T-helper 2 cell treated with Interferon-gamma antibody and Interleukin-4, amounts not matched to agents 100 ng/mL and 5 ng/mL, for 36 hours (primary cell): ENCODE measurements around the gene AUTS2. TPM values are rescaled to one million over a fixed set of nuclear protein-coding genes. Genes with fewer than 3 reads are reported as not detected.

Experiments used
- intact Hi-C: fragments of 100-400 bp; cut with micrococcal nuclease; formaldehyde crosslinking; loops from one replicate; pipeline ENCODE4 v1.15.1; 2023
- total RNA-seq: library from RNA; stranded (reverse); gene quantifications from 2 replicates; pipeline ENCODE4 v1.2.3, GENCODE V29; 2022

The AUTS2 gene
- total RNA-seq, 1 donor from 2014 or later, result 3.3 TPM

- intact Hi-C loops, result no loop called here
Observed at GRCh38 chr7:70436790-70437350, 838.6 kb downstream of the AUTS2 start.

- intact Hi-C loops, result no loop called here
Observed at GRCh38 chr7:70439651-70440050, 841.4 kb downstream of the AUTS2 start.

GRCh38 chr7:70446448-70447143 is 848.3 kb downstream of the AUTS2 start:
- intact Hi-C loops, result no loop called here

GRCh38 chr7:70448312-70448906 is 850.1 kb downstream of the AUTS2 start:
- intact Hi-C loops, result no loop called here

GRCh38 chr7:70450731-70451130 is 852.5 kb downstream of the AUTS2 start:
- intact Hi-C loops, result no loop called here

- intact Hi-C loops, result no loop called here
Observed at GRCh38 chr7:70455925-70456324, 857.6 kb downstream of the AUTS2 start.

GRCh38 chr7:70456719-70457118 is 858.4 kb downstream of the AUTS2 start:
- intact Hi-C loops, result no loop called here

GRCh38 chr7:70457482-70457881 is 859.2 kb downstream of the AUTS2 start:
- intact Hi-C loops, result no loop called here

- intact Hi-C loops, result no loop called here
Observed at GRCh38 chr7:70457883-70458680, 859.8 kb downstream of the AUTS2 start.

- intact Hi-C loops, result no loop called here
Observed at GRCh38 chr7:70458745-70459144, 860.5 kb downstream of the AUTS2 start.

GRCh38 chr7:70459546-70459945 is 861.3 kb downstream of the AUTS2 start:
- intact Hi-C loops, result no loop called here

GRCh38 chr7:70460071-70460470 is 861.8 kb downstream of the AUTS2 start:
- intact Hi-C loops, result no loop called here

- intact Hi-C loops, result no loop called here
Observed at GRCh38 chr7:70460562-70460961, 862.3 kb downstream of the AUTS2 start.

- intact Hi-C loops, result no loop called here
Observed at GRCh38 chr7:70463352-70463938, 865.2 kb downstream of the AUTS2 start.

- intact Hi-C loops, result no loop called here
Observed at GRCh38 chr7:70466725-70467364, 868.6 kb downstream of the AUTS2 start.

- intact Hi-C loops, result no loop called here
Observed at GRCh38 chr7:70470746-70471145, 872.5 kb downstream of the AUTS2 start.

GRCh38 chr7:70472601-70473237 is 874.4 kb downstream of the AUTS2 start:
- intact Hi-C loops, result no loop called here

- intact Hi-C loops, result no loop called here
Observed at GRCh38 chr7:70474639-70475234, 876.5 kb downstream of the AUTS2 start.

GRCh38 chr7:70477036-70478010 is 879.0 kb downstream of the AUTS2 start:
- intact Hi-C loops, result no loop called here
